ENCODE data around the gene UGT1A5. TPM values are rescaled to one million over a fixed set of nuclear protein-coding genes. Genes with fewer than 3 reads are reported as not detected.

The UGT1A5 gene
- total RNA-seq, 1 experiment from 2014 or later: not detected

- peaks cover 5 to 9% of the 10 kb centered on the region in 2 experiments; a peak in 3 of 4 replicates for H3K4me1 ChIP-seq (ENCODE audit: control insufficient read depth in 1 of 2, insufficient read depth in 2 of 2, low read length in 2 of 2)
These were observed 85.8 kb downstream of the UGT1A5 start for GRCh38 chr2:233798335-233799086.

More at GRCh38 chr2:233798335-233799086, 85.8 kb downstream of the UGT1A5 start:
- H2AFZ ChIP-seq (ENCODE audit: low read depth, low read length, poor library complexity, severe bottlenecking): no peak overlapping the region
- ChIA-PET RAD21 (ENCODE audit: low non-redundant PET in 1 of 2, low total read pairs in 2 of 2, uncharacterized antibody in 2 of 2, unreplicated experiment in 2 of 2) (no interaction called here), POLR2A (no interaction called here), CTCF (no interaction called here)
- ATAC-seq (no peak), DNase-seq (ENCODE audit: low read depth, low spot score) (no peak)
- H3K36me3 ChIP-seq (ENCODE audit: control insufficient read depth in 1 of 2, insufficient read depth in 2 of 2, low read length in 2 of 2): no peaks in the 10 kb centered on the region
- no TSS peak for BruUV-seq (replicated peaks)
- intact Hi-C loops (cut with micrococcal nuclease): no loop called here
- no peak overlapping the region for H3K9ac ChIP-seq (ENCODE audit: low read length)
- H3K27ac ChIP-seq (ENCODE audit: low read depth, low read length): no peak overlapping the region
- TF ChIP-seq REST (IDR thresholded peaks at IDR 0.05; ENCODE audit: low read depth) (no peak), SP1 (IDR thresholded peaks at IDR 0.05; ENCODE audit: low read depth) (no peak), POLR2A (IDR thresholded peaks at IDR 0.05; ENCODE audit: borderline replicate concordance, extremely low read depth, insufficient read depth, insufficient read length) (no peak), EZH2 (IDR thresholded peaks at IDR 0.05) (no peak), SRF (IDR thresholded peaks at IDR 0.05; ENCODE audit: low read depth) (no peak), ZNF274 (IDR thresholded peaks at IDR 0.05; ENCODE audit: low read depth, low read length) (no peak), CEBPB (IDR thresholded peaks at IDR 0.05; ENCODE audit: low read depth) (no peak), YY1 (IDR thresholded peaks at IDR 0.05; ENCODE audit: extremely low read depth, insufficient replicate concordance, low read depth, low read length) (no peak), POLR2AphosphoS5 (IDR thresholded peaks at IDR 0.05; ENCODE audit: low read depth, low read length) (no peak), FOSL1 (IDR thresholded peaks at IDR 0.05; ENCODE audit: low read depth) (no peak), ATF3 (IDR thresholded peaks at IDR 0.05) (no peak), JUND (IDR thresholded peaks at IDR 0.05) (no peak), SIN3A (IDR thresholded peaks at IDR 0.05; ENCODE audit: low read depth) (no peak), TCF7L2 (IDR thresholded peaks at IDR 0.05; ENCODE audit: borderline replicate concordance, extremely low read depth, insufficient read depth, insufficient read length) (no peak), CTCF (IDR thresholded peaks at IDR 0.05 in 2 of 3, conservative IDR thresholded peaks at IDR 0.05 in 1 of 3; ENCODE audit: borderline replicate concordance in 1 of 3, insufficient read depth in 1 of 3, low read depth in 2 of 3, low read length in 2 of 3) (no peak)
- H3K27me3 ChIP-seq (ENCODE audit: insufficient read depth, low read length): no peaks in the 10 kb centered on the region
- H3K79me2 ChIP-seq (ENCODE audit: insufficient read depth, low read length): no peaks in the 10 kb centered on the region
- H3K4me2 ChIP-seq (ENCODE audit: low read length): no peak overlapping the region
- no peak overlapping the region for H3K4me3 ChIP-seq (replicated peaks in 1 of 2; ENCODE audit: low read depth in 1 of 2, low read length in 2 of 2)
- H4K20me1 ChIP-seq (ENCODE audit: insufficient read depth): no peaks in the 10 kb centered on the region
- H3K9me3 ChIP-seq (ENCODE audit: control insufficient read depth in 1 of 2, insufficient read depth in 1 of 2, low read depth in 1 of 2, low read length in 2 of 2): no peaks in the 10 kb centered on the region
- no peaks in the 10 kb centered on the region for H3K9me2 ChIP-seq (ENCODE audit: insufficient read depth)

Data from HCT116 (cell line).